ENCODE results near the gene PHLDB3.

GRCh38 chr19:43545276-43545675, 40.7 kb upstream of the PHLDB3 start:
- TF ChIP-seq POLR2AphosphoS5 (IDR thresholded peaks at IDR 0.05) = no peak
- no peak for TF ChIP-seq CTCF (IDR thresholded peaks at IDR 0.05)
- TF ChIP-seq POLR2A (IDR thresholded peaks at IDR 0.05) = no peak
